HG02938 (cell line): ENCODE results near the gene CC2D1A.

ENCODE experiments used
- ATAC-seq: cut with Tn5 transposase; IDR thresholded peaks from one replicate; pipeline ENCODE4 v1.9.1; 2021; ENCODE audit warnings: mild to moderate bottlenecking, moderate library complexity; ENCODE audit not compliant: unreplicated experiment

The CC2D1A gene

DNA sequence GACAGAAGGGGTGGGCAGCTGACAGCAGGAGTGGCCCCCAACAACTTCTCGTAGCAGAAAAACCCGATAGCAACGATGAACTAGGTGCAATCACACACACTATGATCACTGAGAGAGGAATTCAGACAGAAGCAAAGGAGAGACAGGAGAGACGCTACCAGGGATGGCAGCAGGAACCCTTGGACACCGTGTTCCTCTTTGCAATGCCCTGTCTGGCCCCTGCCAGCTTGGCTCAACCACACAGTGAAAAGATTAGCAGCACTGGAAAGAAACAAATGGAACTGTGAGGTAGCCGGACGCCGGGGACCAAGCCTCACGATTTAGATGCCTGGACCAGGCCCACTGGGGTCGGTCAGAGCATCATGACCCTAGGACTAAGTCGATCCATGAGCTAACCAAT, 69.9 kb downstream of the CC2D1A start:
- ATAC-seq: no peak

- ATAC-seq: no peak
These were observed 70.4 kb downstream of the CC2D1A start for GRCh38 chr19:13976446-13976845.

DNA sequence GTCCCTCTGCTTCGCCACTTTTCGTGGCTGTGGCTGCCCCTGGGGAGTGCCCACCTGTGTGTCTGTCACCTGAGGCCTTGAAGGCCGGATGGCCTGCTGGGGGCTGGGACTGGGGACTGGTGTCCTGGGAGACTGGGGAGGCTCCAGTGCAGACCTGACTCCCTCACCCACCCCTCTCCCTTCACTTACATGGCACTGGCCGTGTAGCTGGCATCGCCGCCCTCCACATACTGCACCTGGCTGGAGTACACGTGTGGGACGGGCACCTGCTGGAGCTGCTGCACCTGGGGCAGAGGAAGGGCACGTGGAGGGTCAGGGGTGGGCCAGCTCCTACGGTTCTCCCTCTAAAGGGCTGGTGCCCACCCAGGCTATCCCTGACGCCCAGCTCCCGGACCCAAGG, 71.8 kb downstream of the CC2D1A start:
- ATAC-seq: no peak

- no peak for ATAC-seq
These were observed 72.6 kb downstream of the CC2D1A start for GRCh38 chr19:13978351-13979243.

- ATAC-seq: no peak
These were observed 73.2 kb downstream of the CC2D1A start for GRCh38 chr19:13979244-13979615.

DNA sequence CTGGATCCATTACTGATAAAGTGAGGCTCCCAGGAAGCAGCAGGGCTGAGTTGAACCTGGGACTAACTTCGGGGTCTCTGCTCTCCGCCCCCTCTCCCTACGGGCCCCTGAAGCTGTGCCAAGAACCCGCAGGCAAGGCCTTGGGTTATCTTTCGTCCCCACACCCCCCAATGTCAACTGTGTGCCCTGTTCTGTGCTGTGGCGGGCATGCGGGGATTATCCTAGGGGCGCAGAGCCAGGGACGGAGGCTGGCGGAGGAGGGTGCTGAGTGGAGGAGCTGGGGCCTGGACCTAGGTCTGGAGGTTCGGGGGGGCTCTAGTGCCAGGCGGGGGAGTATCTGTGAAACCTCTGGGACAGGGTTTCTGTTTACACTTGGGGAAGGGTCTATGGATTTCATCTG, 73.7 kb downstream of the CC2D1A start:
- no peak for ATAC-seq

DNA sequence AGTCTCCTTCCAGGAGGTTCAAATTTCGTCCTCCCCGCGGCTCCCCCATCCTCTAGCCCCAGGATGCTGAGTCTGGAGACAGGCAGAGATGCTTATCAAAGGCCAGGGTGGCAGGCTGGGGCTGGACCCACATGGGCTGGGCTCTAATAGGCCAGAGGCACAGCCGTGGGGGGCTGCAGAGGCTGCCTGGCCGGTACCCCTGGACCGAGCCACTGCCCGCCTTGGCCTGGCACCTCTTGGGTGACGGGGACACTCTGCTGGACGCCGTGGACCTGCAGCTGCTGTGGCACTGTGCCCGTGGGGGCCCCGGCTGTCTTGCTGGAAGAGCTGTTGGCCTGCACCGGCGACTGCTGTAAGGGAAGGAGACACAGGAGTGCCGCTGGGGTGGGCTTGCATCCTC, 74.3 kb downstream of the CC2D1A start:
- no peak for ATAC-seq
